Fibroblast of villous mesenchyme (primary cell): ENCODE measurements around the gene IL16. TPM values are rescaled to one million over a fixed set of nuclear protein-coding genes. Genes with fewer than 3 reads are reported as not detected.

Experiments
- DNase-seq: peaks from one replicate; pipeline ENCODE4 v3.0.0-alpha.2; 2010; ENCODE audit warnings: low read depth
- H3K4me3 ChIP-seq: 2 replicates; pipeline ENCODE4 v1.5.1; 2011; ENCODE audit warnings: low read depth, mild to moderate bottlenecking, low read length
- CTCF ChIP-seq: IDR thresholded peaks from 2 replicates; pipeline ENCODE4 v1.5.1; 2012; ENCODE audit warnings: low read depth, mild to moderate bottlenecking, low read length; ENCODE audit not compliant: insufficient read depth
- total RNA-seq: library from RNA; depleted of rRNA; stranded (reverse); fragments of >200 nt; gene quantifications from 2 replicates; pipeline ENCODE4 v1.2.3, GENCODE V29; 2012

IL16 gene
- total RNA-seq, 1 donor, result not detected

GRCh38 chr15:81349271-81349670 is 152.6 kb downstream of the IL16 start:
- DNase-seq, result no peak
- H3K4me3 ChIP-seq, result no peak overlapping the region
- TF ChIP-seq CTCF, result no peak

GRCh38 chr15:81351651-81352050 is 155.0 kb downstream of the IL16 start:
- no peak for TF ChIP-seq CTCF
- no peak for DNase-seq

GRCh38 chr15:81356252-81356651 is 159.6 kb downstream of the IL16 start:
- TF ChIP-seq CTCF, result no peak
- DNase-seq, result no peak
- no peak overlapping the region for H3K4me3 ChIP-seq

More at GRCh38 chr15:81351651-81352050, 155.0 kb downstream of the IL16 start:
- H3K4me3 ChIP-seq, result no peak overlapping the region

- DNase-seq, result no peak
- no peak overlapping the region for H3K4me3 ChIP-seq
- TF ChIP-seq CTCF, result no peak
Observed at GRCh38 chr15:81357180-81357686, 160.6 kb downstream of the IL16 start.

- H3K4me3 ChIP-seq, result no peak overlapping the region
- DNase-seq, result no peak
- TF ChIP-seq CTCF, result no peak
Observed at GRCh38 chr15:81358248-81358647, 161.6 kb downstream of the IL16 start.

- TF ChIP-seq CTCF, result no peak
- H3K4me3 ChIP-seq, result no peak overlapping the region
- no peak for DNase-seq
Observed at GRCh38 chr15:81360491-81360890, 163.8 kb downstream of the IL16 start.

GRCh38 chr15:81361891-81362290 is 165.2 kb downstream of the IL16 start:
- H3K4me3 ChIP-seq, result no peak overlapping the region
- TF ChIP-seq CTCF, result no peak
- DNase-seq, result no peak
